MCF 10A (cell line): ENCODE data around the gene MED19. TPM values are rescaled to one million over a fixed set of nuclear protein-coding genes. Genes with fewer than 3 reads are reported as not detected.
"Not testable (repeated sequence)": the region's sequence is repeated elsewhere in the genome, so short reads cannot be mapped to it uniquely, and the experiment has no call there.

ENCODE experiments used
- BruUV-seq: library from RNA; stranded (reverse); fragments of 400-500 nt; replicated peaks from 2 replicates; lab custom pipeline; 2021; lab: Mats Ljungman, UMichigan
- CTCF ChIA-PET: fragments of 300-600 bp; sonication (Branson Sonifier 250); formaldehyde crosslinking; extraction: SDS; loops from one replicate; lab custom pipeline; 2021; ENCODE audit warnings: antibody characterized with exemption, inconsistent platforms; lab: Yijun Ruan, JAX
- POLR2A ChIA-PET: fragments of 300-600, 350-650 bp; sonication (Branson Sonifier 250); formaldehyde crosslinking; extraction: SDS; loops from one replicate; lab custom pipeline; 2020; ENCODE audit warnings: antibody characterized with exemption, inconsistent platforms; lab: Yijun Ruan, JAX
- DNase-seq: peaks from one replicate; pipeline ENCODE4 v3.0.0-alpha.2; 2018; ENCODE audit not compliant: unreplicated experiment
- H3K27ac Mint-ChIP-seq: one replicate; pipeline ENCODE4 v1.8.0; 2022; ENCODE audit warnings: mild to moderate bottlenecking, low read depth, mixed read lengths; ENCODE audit not compliant: unreplicated experiment
- H3K27me3 Mint-ChIP-seq: one replicate; pipeline ENCODE4 v1.8.0; 2022; ENCODE audit warnings: mixed read lengths; ENCODE audit not compliant: insufficient read depth, unreplicated experiment
- H3K36me3 Mint-ChIP-seq: one replicate; pipeline ENCODE4 v1.8.0; 2022; ENCODE audit warnings: mild to moderate bottlenecking, moderate library complexity, mixed read lengths; ENCODE audit not compliant: insufficient read depth, unreplicated experiment
- H3K4me1 Mint-ChIP-seq: one replicate; pipeline ENCODE4 v1.8.0; 2022; ENCODE audit warnings: mixed read lengths; ENCODE audit not compliant: insufficient read depth, unreplicated experiment
- H3K4me3 Mint-ChIP-seq: one replicate; pipeline ENCODE4 v1.8.0; 2022; ENCODE audit warnings: mild to moderate bottlenecking, moderate library complexity, mixed read lengths; ENCODE audit not compliant: unreplicated experiment
- H3K9me3 Mint-ChIP-seq: one replicate; pipeline ENCODE4 v1.8.0; 2022; ENCODE audit warnings: mixed read lengths; ENCODE audit not compliant: unreplicated experiment
- CTCF ChIP-seq: fragments of 200-600 bp; IDR thresholded peaks from one replicate; pipeline ENCODE4 v1.8.0; 2022; ENCODE audit warnings: antibody characterized with exemption, mild to moderate bottlenecking; ENCODE audit not compliant: unreplicated experiment
- intact Hi-C: fragments of 100-400 bp; cut with micrococcal nuclease; formaldehyde crosslinking; loops from 2 replicates; pipeline ENCODE4 v1.14.1; 2022
- total RNA-seq: library from RNA; stranded (reverse); gene quantifications from 2 replicates; pipeline ENCODE4 v1.2.3, GENCODE V29; 2022

The MED19 gene
- total RNA-seq, 1 experiment from 2014 or later, result 32.3 TPM

GRCh38 chr11:57729479-57729878, 17.5 kb upstream of the MED19 start:
- Mint-ChIP-seq H3K9me3 (no peaks in the 10 kb centered on the region), H3K36me3 (peaks cover 24% of the 10 kb centered on the region), H3K4me3 (no peak overlapping the region), H3K4me1 (peaks cover 10% of the 10 kb centered on the region), H3K27me3 (no peaks in the 10 kb centered on the region), H3K27ac (no peak overlapping the region)
- POLR2A ChIA-PET, result interaction anchor here (1.3 to 2.1 kb wide), 2 partner anchors 12 to 17 kb away, joined by 7 read pairs; partner anchors contain the start of genes MED19, SELENOH and TMX2
- intact Hi-C loops, result no loop called here
- DNase-seq, result no peak
- TF ChIP-seq CTCF, result no peak
- BruUV-seq, result no TSS peak
- CTCF ChIA-PET, result interaction anchor here (0.6 to 0.7 kb wide), 2 partner anchors 53 to 88 kb away, joined by 3 to 5 read pairs; no protein-coding TSS in a partner anchor

GRCh38 chr11:57728829-57729228, 16.8 kb upstream of the MED19 start:
- intact Hi-C loops, result no loop called here
- Mint-ChIP-seq H3K27ac (no peak overlapping the region), H3K9me3 (no peaks in the 10 kb centered on the region), H3K4me1 (peaks cover 10% of the 10 kb centered on the region), H3K27me3 (no peaks in the 10 kb centered on the region), H3K36me3 (peaks cover 17% of the 10 kb centered on the region), H3K4me3 (no peak overlapping the region)
- no peak for TF ChIP-seq CTCF
- CTCF ChIA-PET, result interaction anchor here (0.7 to 0.9 kb wide), 2 partner anchors 12 to 88 kb away, joined by 3 read pairs; no protein-coding TSS in a partner anchor
- BruUV-seq, result no TSS peak
- POLR2A ChIA-PET, result interaction anchor here (1.0 to 2.1 kb wide), 4 partner anchors 13 to 17 kb away, joined by 3 to 8 read pairs (median 7); partner anchors contain the start of genes MED19, SELENOH and TMX2
- no peak for DNase-seq

- CTCF ChIA-PET, result interaction anchor here (0.8 to 1.1 kb wide), 2 partner anchors 13 to 799 kb away, joined by 3 read pairs; no protein-coding TSS in a partner anchor
- H3K9me3 Mint-ChIP-seq, result no peaks in the 10 kb centered on the region
- no TSS peak for BruUV-seq
- intact Hi-C loops, result no loop called here
- POLR2A ChIA-PET, result interaction anchor here (1.0 to 1.4 kb wide), 2 partner anchors 12 to 15 kb away, joined by 3 to 4 read pairs; partner anchors contain the start of genes MED19 and TMX2
- H3K4me1 Mint-ChIP-seq, result peaks cover 8% of the 10 kb centered on the region
- H3K27ac Mint-ChIP-seq, result peak overlapping the region; percentile 14
- no peak for DNase-seq
- no peak overlapping the region for H3K4me3 Mint-ChIP-seq
- no peak for TF ChIP-seq CTCF
- no peaks in the 10 kb centered on the region for H3K27me3 Mint-ChIP-seq
- H3K36me3 Mint-ChIP-seq, result peaks cover 20% of the 10 kb centered on the region
Measured at GRCh38 chr11:57727185-57727584, 15.2 kb upstream of the MED19 start.

GRCh38 chr11:57716726-57717125, 4.7 kb upstream of the MED19 start:
- H3K27me3 Mint-ChIP-seq, H3K4me3 Mint-ChIP-seq, BruUV-seq, H3K27ac Mint-ChIP-seq, CTCF ChIA-PET, DNase-seq, H3K9me3 Mint-ChIP-seq, H3K4me1 Mint-ChIP-seq, POLR2A ChIA-PET, intact Hi-C loops: not testable (repeated sequence)
- peaks cover 42% of the 10 kb centered on the region for H3K36me3 Mint-ChIP-seq
